GM23248 (cell line): ENCODE results near the gene SYPL2.

Experiments used
- EZH2 ChIP-seq: fragments of 200-600 bp; sonication (generic); IDR thresholded peaks from 2 replicates; pipeline ENCODE4 v1.6.1; 2018; ENCODE audit warnings: antibody characterized with exemption, mild to moderate bottlenecking; ENCODE audit not compliant: insufficient read depth, poor library complexity, severe bottlenecking
- EZH2phosphoT487 ChIP-seq: fragments of 200-600 bp; sonication (generic); IDR thresholded peaks from 2 replicates; pipeline ENCODE4 v1.6.1; 2018; ENCODE audit warnings: antibody characterized with exemption, moderate library complexity, mild to moderate bottlenecking, low read depth; ENCODE audit not compliant: insufficient read depth

GRCh38 chr1:109493227-109493626 lies 26.9 kb downstream of the SYPL2 start:
- no peak for TF ChIP-seq EZH2
- no peak for TF ChIP-seq EZH2phosphoT487
